ENCODE measurements around the gene PIAS4.

DNA sequence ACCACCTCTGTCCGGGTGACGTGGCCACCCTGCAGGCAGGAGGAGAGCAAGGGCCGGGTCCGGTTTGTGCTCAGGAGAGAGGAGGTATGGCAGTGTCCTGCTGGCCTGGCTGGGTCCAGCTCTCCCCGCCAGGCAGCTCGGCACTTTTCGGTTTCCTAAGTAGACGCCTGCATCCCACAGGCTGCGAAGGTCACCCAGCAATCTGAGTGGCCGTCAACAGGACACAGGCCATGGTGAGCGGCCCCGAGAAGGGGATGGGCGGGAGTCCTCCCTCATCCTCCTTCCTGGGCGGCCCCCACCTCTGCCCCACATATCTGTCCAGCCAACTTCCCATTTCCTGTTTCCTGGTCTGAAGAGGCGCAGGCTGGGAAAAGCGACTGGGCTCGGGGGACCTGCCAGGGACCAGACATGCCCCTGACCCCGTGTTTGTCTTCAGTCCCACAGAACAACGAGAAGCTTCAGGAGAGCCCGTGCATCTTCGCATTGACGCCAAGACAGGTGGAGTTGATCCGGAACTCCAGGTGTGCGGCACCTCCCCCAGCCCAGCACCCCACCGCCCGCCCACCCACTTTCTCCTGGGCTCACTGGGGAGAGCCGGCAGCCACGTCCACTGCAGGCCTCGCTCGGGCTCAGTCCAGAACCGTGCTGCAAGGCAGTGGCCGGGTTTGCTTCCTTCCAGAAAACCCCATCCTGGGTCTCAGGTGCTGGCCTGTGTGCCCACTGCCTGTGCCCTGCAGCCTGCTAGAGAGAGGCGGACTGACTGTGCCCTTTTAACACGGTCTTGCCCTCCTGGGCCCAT lies 16.3 kb downstream of the PIAS4 start:
- TF ChIP-seq EP300 (IDR thresholded peaks at IDR 0.05): no peak
- TF ChIP-seq, protein P1, sequence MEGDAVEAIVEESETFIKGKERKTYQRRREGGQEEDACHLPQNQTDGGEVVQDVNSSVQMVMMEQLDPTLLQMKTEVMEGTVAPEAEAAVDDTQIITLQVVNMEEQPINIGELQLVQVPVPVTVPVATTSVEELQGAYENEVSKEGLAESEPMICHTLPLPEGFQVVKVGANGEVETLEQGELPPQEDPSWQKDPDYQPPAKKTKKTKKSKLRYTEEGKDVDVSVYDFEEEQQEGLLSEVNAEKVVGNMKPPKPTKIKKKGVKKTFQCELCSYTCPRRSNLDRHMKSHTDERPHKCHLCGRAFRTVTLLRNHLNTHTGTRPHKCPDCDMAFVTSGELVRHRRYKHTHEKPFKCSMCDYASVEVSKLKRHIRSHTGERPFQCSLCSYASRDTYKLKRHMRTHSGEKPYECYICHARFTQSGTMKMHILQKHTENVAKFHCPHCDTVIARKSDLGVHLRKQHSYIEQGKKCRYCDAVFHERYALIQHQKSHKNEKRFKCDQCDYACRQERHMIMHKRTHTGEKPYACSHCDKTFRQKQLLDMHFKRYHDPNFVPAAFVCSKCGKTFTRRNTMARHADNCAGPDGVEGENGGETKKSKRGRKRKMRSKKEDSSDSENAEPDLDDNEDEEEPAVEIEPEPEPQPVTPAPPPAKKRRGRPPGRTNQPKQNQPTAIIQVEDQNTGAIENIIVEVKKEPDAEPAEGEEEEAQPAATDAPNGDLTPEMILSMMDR (IDR thresholded peaks at IDR 0.05): no peak
